Coronary artery (tissue), 2 donors: ENCODE measurements around the gene NCKAP5.

Experiments
- DNase-seq: peaks from one replicate; pipeline ENCODE4 v3.0.0-alpha.2; 2017; ENCODE audit warnings: low spot score
- H3K27ac ChIP-seq, 2 donors: fragments of 200-600 bp; sonication (generic); one replicate each; pipeline ENCODE4 v1.5.1; 2016 to 2019
- H3K4me3 ChIP-seq: fragments of 200-600 bp; sonication (generic); 2 replicates; pipeline ENCODE4 v1.5.1; 2016; ENCODE audit warnings: mild to moderate bottlenecking, moderate library complexity
- CTCF ChIP-seq: fragments of 200-600 bp; sonication (generic); IDR thresholded peaks from one replicate; pipeline ENCODE4 v1.5.1; 2019; ENCODE audit warnings: antibody characterized with exemption

The NCKAP5 gene

DNA sequence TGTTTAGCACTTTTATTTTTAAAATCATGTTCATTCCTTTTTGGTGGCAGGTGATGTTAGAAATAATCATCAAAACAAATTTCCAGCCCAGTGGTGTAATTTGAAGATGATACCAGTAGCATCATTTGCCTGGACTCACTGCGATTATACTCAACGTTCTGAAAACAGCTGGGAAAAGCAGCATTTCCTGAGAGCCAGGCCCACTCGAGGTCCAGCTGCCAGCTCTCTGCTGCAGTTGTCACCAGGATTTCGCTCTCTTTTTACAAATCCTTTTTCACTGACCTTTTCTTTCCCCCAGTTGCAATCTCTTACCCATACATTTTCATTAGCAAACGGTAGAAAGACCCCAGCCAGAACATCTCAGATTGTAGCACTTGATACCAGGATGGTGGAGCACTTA lies 787.6 kb downstream of the NCKAP5 start:
- H3K4me3 ChIP-seq: no peak overlapping the region
- no peak for DNase-seq
- no peak overlapping the region for H3K27ac ChIP-seq
- TF ChIP-seq CTCF: no peak

DNA sequence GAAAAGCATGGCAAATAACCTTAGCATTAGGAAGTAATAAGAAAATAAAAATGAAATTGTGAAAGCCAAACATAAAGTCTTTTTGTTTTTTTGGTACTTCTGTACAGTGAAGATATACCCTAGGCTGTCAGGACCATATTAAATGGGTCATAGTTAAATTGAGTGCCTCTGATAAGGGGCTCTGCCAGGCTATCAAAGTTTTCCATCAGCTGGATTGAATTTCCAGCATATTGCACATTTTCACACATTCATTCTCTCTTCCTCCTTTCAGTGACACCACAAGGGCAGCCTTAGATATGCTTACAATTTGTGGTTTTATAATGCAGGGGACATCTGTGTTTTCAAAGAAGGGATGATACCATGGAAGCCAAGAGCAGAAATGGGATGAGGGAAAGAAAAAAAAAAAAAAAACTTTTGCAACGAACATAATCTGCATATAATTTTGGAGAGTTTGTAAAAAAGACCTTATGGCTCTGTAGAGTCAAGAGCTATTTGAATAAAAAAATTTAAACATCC lies 789.0 kb downstream of the NCKAP5 start:
- DNase-seq: no peak
- Histone ChIP-seq H3K4me3 (no peak overlapping the region), H3K27ac (no peak overlapping the region)
- TF ChIP-seq CTCF: no peak

DNA sequence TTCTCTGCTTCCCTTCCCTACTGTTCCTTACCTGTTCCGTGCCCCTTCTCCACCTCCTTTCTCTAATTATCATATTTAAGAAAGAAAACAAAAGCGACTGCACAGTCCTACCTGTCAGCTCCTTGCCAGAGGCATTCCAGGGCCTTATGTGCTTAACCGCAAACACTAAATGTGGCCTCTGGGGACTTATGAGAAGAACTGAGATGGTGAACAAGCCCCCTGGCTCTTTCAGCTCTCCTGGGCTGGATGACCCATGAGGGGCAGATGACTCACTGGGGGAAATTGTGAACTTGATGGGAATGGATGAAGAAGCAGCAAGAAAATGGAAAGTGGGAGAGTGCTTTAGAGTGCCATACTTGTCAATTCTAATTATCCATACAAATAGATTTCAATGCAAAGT lies 792.0 kb downstream of the NCKAP5 start:
- DNase-seq: no peak
- H3K27ac ChIP-seq: no peak overlapping the region
- no peak overlapping the region for H3K4me3 ChIP-seq
- TF ChIP-seq CTCF: no peak

DNA sequence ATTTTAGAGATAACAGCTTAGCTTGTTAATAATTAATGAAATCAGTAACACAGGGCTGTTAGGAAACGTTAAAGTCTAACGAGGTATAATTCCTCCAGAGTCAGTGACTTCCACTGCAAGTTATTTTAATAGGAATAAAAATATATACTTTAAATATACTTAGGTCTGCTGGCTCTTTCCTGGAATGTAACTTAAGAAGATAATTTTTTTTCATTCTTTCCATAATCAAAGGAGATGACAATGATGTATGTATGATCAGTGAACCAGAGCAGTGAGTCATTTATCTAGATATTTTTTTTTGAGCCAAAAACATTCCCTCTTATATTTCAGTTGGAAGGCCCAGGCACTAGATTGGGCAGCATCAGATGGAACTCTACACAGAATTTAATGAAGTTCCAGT lies 794.1 kb downstream of the NCKAP5 start:
- no peak overlapping the region for H3K4me3 ChIP-seq
- H3K27ac ChIP-seq: no peak overlapping the region
- TF ChIP-seq CTCF: no peak
- no peak for DNase-seq

GRCh38 chr2:132773331-132773730 lies 794.9 kb downstream of the NCKAP5 start:
- no peak for DNase-seq
- no peak overlapping the region for H3K4me3 ChIP-seq
- TF ChIP-seq CTCF: no peak
- H3K27ac ChIP-seq: no peak overlapping the region

- no peak overlapping the region for H3K27ac ChIP-seq
- DNase-seq: no peak
- TF ChIP-seq CTCF: no peak
- no peak overlapping the region for H3K4me3 ChIP-seq
These were observed 795.9 kb downstream of the NCKAP5 start for GRCh38 chr2:132772340-132772739.

DNA sequence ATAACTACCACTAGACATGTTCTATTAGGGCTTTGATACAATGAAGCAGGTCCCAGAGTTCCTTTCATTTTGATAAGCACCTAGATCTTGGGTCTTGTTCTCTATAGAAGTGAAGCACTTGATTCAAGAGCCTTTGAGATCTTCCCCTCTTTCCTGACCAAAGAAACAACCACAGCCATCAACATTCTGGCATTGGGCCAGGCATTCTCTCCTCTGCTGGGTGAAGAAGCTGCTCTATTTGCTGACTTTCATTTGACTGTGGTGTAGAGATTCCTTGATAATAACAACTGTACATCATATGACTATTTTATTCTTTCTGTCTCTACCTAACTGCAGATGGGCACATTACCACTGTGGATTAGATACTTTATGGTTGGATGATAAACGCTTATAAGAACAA lies 801.7 kb downstream of the NCKAP5 start:
- Histone ChIP-seq H3K4me3 (no peak overlapping the region), H3K27ac (no peak overlapping the region)
- TF ChIP-seq CTCF: no peak
- no peak for DNase-seq
